Suprapubic skin (tissue), 4 donors: ENCODE measurements around the gene ZMYND11.

Source experiments
- EP300 ChIP-seq: sonication (generic); formaldehyde crosslinking; IDR thresholded peaks from one replicate; pipeline ENCODE4 v1.6.1; 2017; ENCODE audit warnings: antibody characterized with exemption
- POLR2A ChIP-seq, 2 donors: fragments of 450-650 bp; IDR thresholded peaks; one replicate each; pipeline ENCODE4 v1.6.1; 2017; ENCODE audit warnings: antibody characterized with exemption in 2 of 2, mild to moderate bottlenecking in 2 of 2, moderate library complexity in 2 of 2
- POLR2AphosphoS5 ChIP-seq, 3 donors: sonication (generic); formaldehyde crosslinking; IDR thresholded peaks; one replicate each; pipeline ENCODE4 v1.6.1; 2017; ENCODE audit warnings: antibody characterized with exemption in 3 of 3
- TF ChIP-seq, protein P1 (sequence below), 2 donors: fragments of 200-600 bp in 1 of 2; fragments of 450-650 bp in 1 of 2; sonication (generic) in 1 of 2; IDR thresholded peaks; one replicate each; pipeline ENCODE4 v1.5.1; 2016 to 2019; ENCODE audit warnings: antibody characterized with exemption in 2 of 2, mild to moderate bottlenecking in 1 of 2, moderate library complexity in 1 of 2

DNA sequence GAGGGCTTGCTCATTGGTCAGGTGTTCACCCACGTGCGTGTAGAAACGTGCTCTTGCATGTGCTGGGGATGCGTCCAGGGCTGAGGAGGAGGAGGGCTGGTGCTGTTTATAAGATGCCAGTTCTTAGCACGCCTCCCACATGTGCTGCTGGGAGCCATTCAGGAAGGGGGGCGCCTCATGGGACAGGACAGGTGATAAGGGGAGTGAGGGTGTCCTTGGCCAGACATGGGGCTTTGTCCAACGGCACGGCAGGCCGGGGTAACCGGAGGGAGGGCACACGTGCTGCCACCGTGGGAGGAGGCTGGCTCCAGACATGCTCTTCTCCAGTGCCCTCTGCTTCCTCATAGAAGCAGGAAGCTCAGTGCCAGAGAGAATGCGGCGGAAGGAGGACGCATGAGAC lies 150.0 kb downstream of the ZMYND11 start:
- TF ChIP-seq, protein P1, sequence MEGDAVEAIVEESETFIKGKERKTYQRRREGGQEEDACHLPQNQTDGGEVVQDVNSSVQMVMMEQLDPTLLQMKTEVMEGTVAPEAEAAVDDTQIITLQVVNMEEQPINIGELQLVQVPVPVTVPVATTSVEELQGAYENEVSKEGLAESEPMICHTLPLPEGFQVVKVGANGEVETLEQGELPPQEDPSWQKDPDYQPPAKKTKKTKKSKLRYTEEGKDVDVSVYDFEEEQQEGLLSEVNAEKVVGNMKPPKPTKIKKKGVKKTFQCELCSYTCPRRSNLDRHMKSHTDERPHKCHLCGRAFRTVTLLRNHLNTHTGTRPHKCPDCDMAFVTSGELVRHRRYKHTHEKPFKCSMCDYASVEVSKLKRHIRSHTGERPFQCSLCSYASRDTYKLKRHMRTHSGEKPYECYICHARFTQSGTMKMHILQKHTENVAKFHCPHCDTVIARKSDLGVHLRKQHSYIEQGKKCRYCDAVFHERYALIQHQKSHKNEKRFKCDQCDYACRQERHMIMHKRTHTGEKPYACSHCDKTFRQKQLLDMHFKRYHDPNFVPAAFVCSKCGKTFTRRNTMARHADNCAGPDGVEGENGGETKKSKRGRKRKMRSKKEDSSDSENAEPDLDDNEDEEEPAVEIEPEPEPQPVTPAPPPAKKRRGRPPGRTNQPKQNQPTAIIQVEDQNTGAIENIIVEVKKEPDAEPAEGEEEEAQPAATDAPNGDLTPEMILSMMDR (IDR thresholded peaks at IDR 0.05), result no peak
- TF ChIP-seq POLR2A (IDR thresholded peaks at IDR 0.05) (no peak), POLR2AphosphoS5 (IDR thresholded peaks at IDR 0.05) (no peak), EP300 (no peak)
